ENCODE results near the gene ACTR6. TPM values are rescaled to one million over a fixed set of nuclear protein-coding genes. Genes with fewer than 3 reads are reported as not detected.
A peak's percentile ranks its signal among the peaks of the same experiment; 100 is the strongest.

Gene ACTR6
- total and polyA plus RNA-seq, 10 of the 15 experiments (the other 5 are each of a cell fraction or from before 2014, with no cell fraction given): 17.4 to 62.4 (median 40.5) TPM

DNA sequence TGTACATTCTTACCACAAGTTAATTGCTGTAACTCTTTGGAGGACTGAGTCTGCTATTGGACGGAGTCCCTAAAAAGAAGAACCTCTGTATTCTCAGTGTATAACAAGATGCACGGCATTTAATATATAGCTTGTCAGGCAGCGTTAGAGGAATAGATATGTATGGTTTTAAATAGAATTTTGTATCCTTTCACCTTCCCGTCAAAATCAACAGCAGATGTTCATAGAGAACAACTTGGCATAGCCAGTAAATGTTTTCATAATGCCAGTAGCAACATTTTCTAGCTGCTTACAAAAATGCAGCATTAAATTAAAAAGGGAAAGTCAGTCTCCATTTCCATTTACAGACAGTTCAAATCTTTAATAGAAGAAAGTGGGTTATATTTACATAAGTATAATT is 73.2 kb downstream of the ACTR6 start:
- no TSS peak for BruUV-seq (replicated peaks)
- peaks cover 2% of the 10 kb centered on the region; the same call in 1 of the 2 replicates for H4K20me1 ChIP-seq (ENCODE audit: control insufficient read depth, insufficient read depth)
- SMC1A ChIA-PET (ENCODE audit: uncharacterized antibody, unreplicated experiment): interaction anchor here (1.1 to 3.4 kb wide), 6 partner anchors 14 to 293 kb away, joined by 3 to 10 read pairs (median 4); no protein-coding TSS in a partner anchor

More for the DNA sequence above, 73.2 kb downstream of the ACTR6 start:
- ChIA-PET RAD21 (ENCODE audit: unreplicated experiment) (no interaction called here), POLR2A (no interaction called here), CTCF (interaction anchor here (1.2 kb wide), 2 partner anchors 11 to 61 kb away, joined by 3 to 4 read pairs; no protein-coding TSS in a partner anchor)
- Histone ChIP-seq H2AFZ (ENCODE audit: control insufficient read depth, low read depth, low read length) (no peak overlapping the region), H3K4me3 (no peak overlapping the region), H3K27me3 (replicated peaks in 1 of 2; ENCODE audit: control insufficient read depth in 2 of 2, insufficient read depth in 2 of 2, low read length in 1 of 2) (no peaks in the 10 kb centered on the region), H3K36me3 (ENCODE audit: control insufficient read depth in 2 of 2, insufficient read depth in 2 of 2, low read length in 1 of 2) (no peaks in the 10 kb centered on the region; a peak in 1 of 4 replicates), H3K79me2 (ENCODE audit: control insufficient read depth, insufficient read depth, low read length) (peaks cover 73% of the 10 kb centered on the region), H3K4me2 (ENCODE audit: control insufficient read depth, insufficient read depth) (no peak overlapping the region), H3K9me3 (replicated peaks; ENCODE audit: control insufficient read depth, insufficient read depth, low read length) (no peaks in the 10 kb centered on the region; the same call in 2 of the 3 replicates), H3K4me1 (ENCODE audit: control insufficient read depth, insufficient read depth, low read length) (no peaks in the 10 kb centered on the region), H3K27ac (ENCODE audit: control insufficient read depth, insufficient read depth) (no peak overlapping the region), H3K9ac (ENCODE audit: control insufficient read depth, insufficient read depth, low read length) (no peak overlapping the region)
- in situ Hi-C loops (cut with MboI) (no loop called here), intact Hi-C loops (cut with micrococcal nuclease; ENCODE audit: unreplicated experiment) (no loop called here)
- ATAC-seq (no peak), FAIRE-seq (no peak), DNase-seq (ENCODE audit: low read depth, low spot score) (no peak)
- 95% methylated on average over 4 of the region's 4 CpGs for WGBS (ENCODE audit: insufficient coverage, insufficient replicate concordance, low lambda C conversion rate, missing lambda C conversion rate)
- TF ChIP-seq ZNF24 (IDR thresholded peaks at IDR 0.05): no peak
- TF ChIP-seq KDM1A (IDR thresholded peaks at IDR 0.05; ENCODE audit: borderline replicate concordance): no peak
- TF ChIP-seq CREB1 (IDR thresholded peaks at IDR 0.05; ENCODE audit: low read depth): no peak
- no peak for TF ChIP-seq TARDBP (IDR thresholded peaks at IDR 0.05; ENCODE audit: borderline replicate concordance)
- TF ChIP-seq EZH2 (IDR thresholded peaks at IDR 0.05; ENCODE audit: borderline replicate concordance, control insufficient read depth, low read depth, low read length): no peak
- no peak for TF ChIP-seq SIX5 (IDR thresholded peaks at IDR 0.05; ENCODE audit: low read depth, low read length, severe bottlenecking)
- TF ChIP-seq, protein P1, sequence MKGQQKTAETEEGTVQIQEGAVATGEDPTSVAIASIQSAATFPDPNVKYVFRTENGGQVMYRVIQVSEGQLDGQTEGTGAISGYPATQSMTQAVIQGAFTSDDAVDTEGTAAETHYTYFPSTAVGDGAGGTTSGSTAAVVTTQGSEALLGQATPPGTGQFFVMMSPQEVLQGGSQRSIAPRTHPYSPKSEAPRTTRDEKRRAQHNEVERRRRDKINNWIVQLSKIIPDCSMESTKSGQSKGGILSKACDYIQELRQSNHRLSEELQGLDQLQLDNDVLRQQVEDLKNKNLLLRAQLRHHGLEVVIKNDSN (IDR thresholded peaks at IDR 0.05; ENCODE audit: borderline replicate concordance, extremely low read length, insufficient read depth, low read depth, low read length): no peak
- no peak for TF ChIP-seq IKZF2 (IDR thresholded peaks at IDR 0.05)
- TF ChIP-seq EGR1 (IDR thresholded peaks at IDR 0.05; ENCODE audit: borderline replicate concordance in 1 of 2, low read depth in 2 of 2, low read length in 2 of 2): no peak
- TF ChIP-seq, protein P2, sequence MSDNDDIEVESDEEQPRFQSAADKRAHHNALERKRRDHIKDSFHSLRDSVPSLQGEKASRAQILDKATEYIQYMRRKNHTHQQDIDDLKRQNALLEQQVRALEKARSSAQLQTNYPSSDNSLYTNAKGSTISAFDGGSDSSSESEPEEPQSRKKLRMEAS (IDR thresholded peaks at IDR 0.05; ENCODE audit: low read depth, low read length): no peak
- TF ChIP-seq, protein P3, sequence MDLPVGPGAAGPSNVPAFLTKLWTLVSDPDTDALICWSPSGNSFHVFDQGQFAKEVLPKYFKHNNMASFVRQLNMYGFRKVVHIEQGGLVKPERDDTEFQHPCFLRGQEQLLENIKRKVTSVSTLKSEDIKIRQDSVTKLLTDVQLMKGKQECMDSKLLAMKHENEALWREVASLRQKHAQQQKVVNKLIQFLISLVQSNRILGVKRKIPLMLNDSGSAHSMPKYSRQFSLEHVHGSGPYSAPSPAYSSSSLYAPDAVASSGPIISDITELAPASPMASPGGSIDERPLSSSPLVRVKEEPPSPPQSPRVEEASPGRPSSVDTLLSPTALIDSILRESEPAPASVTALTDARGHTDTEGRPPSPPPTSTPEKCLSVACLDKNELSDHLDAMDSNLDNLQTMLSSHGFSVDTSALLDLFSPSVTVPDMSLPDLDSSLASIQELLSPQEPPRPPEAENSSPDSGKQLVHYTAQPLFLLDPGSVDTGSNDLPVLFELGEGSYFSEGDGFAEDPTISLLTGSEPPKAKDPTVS (IDR thresholded peaks at IDR 0.05; ENCODE audit: low read depth, low read length): no peak
- TF ChIP-seq MTA3 (IDR thresholded peaks at IDR 0.05; ENCODE audit: borderline replicate concordance, low read length): no peak

MicroRNAs within 50 kb of the gene (microRNA counts, 767-probe panel; counts per million panel counts)
- 977 counts per million, percentile 26 among the panel's probes with 10 or more counts for microRNA hsa-miR-1827

Small RNA genes lying within 50 kb of the gene (microRNA-seq; reads per million reads assigned to microRNA genes)
- not detected for gene MIR1827

Small RNA genes lying within 50 kb of the gene (small RNA-seq; reads per million reads assigned to genes)
- not detected for gene MIR1827
- not detected for gene RF00019
- not detected for gene RN7SL176P

Other genes starting within 250 kb of the ACTR6 start
- gene ANKS1B, start 215.9 kb upstream of the ACTR6 start, total RNA-seq (2014; rRNA removed): not detected in 2 replicates
- not detected in 2 replicates for gene ANKS1B, start 215.9 kb upstream of the ACTR6 start, total RNA-seq (2014; rRNA removed; fragmentation: Illumina TruSeq; extraction: Trizol)
- gene ANKS1B, start 215.9 kb upstream of the ACTR6 start, total RNA-seq (2021): not detected in 2 replicates
- gene ANKS1B, start 215.9 kb upstream of the ACTR6 start, polyA plus RNA-seq (2011; rRNA removed): 0.03 TPM in 1 of 2 replicates, not detected in the other
- not detected in 2 replicates for gene ANKS1B, start 215.9 kb upstream of the ACTR6 start, polyA plus RNA-seq (2014; fragmentation: Illumina TruSeq; extraction: Trizol)
- 1 to 10 TPM in 1 of 2 experiments, under 1 TPM in 1; 0.82 to 1.3 TPM for gene ANKS1B, start 215.9 kb upstream of the ACTR6 start, polyA plus RNA-seq (2014; fragmentation: Nextera tagmentation; extraction: Ambion mirVana)
- not detected in 2 replicates for gene ANKS1B, start 215.9 kb upstream of the ACTR6 start, polyA plus RNA-seq (2014; rRNA removed)
- under 1 TPM in 1 of 2 experiments, not detected in 1; 0.16 TPM for gene ANKS1B, start 215.9 kb upstream of the ACTR6 start, polyA plus RNA-seq (2016; fragmentation: Nextera tagmentation; extraction: Ambion mirVana)
- gene BLTP3B, start 57.9 kb upstream of the ACTR6 start, total RNA-seq (2014; rRNA removed): 22.2 and 27.5 TPM in 2 replicates
- 23.6 and 24.2 TPM in 2 replicates for gene BLTP3B, start 57.9 kb upstream of the ACTR6 start, total RNA-seq (2014; rRNA removed; fragmentation: Illumina TruSeq; extraction: Trizol)
- gene BLTP3B, start 57.9 kb upstream of the ACTR6 start, total RNA-seq (2021): 15.6 and 18.5 TPM in 2 replicates
- gene BLTP3B, start 57.9 kb upstream of the ACTR6 start, polyA plus RNA-seq (2011; rRNA removed): 22.8 and 34.2 TPM in 2 replicates
- 19.9 and 20.1 TPM in 2 replicates for gene BLTP3B, start 57.9 kb upstream of the ACTR6 start, polyA plus RNA-seq (2014; fragmentation: Illumina TruSeq; extraction: Trizol)
- 1 to 10 TPM; 3.6 to 6.2 TPM for gene BLTP3B, start 57.9 kb upstream of the ACTR6 start, polyA plus RNA-seq (2014; fragmentation: Nextera tagmentation; extraction: Ambion mirVana)
- 9.2 and 10.1 TPM in 2 replicates for gene BLTP3B, start 57.9 kb upstream of the ACTR6 start, polyA plus RNA-seq (2014; rRNA removed)
- 10 to 100 TPM; 12.1 to 15.4 TPM for gene BLTP3B, start 57.9 kb upstream of the ACTR6 start, polyA plus RNA-seq (2016; fragmentation: Nextera tagmentation; extraction: Ambion mirVana)
- gene DEPDC4, start 66.3 kb downstream of the ACTR6 start, total RNA-seq (2014; rRNA removed): 1.8 and 1.9 TPM in 2 replicates
- 2.4 and 2.6 TPM in 2 replicates for gene DEPDC4, start 66.3 kb downstream of the ACTR6 start, total RNA-seq (2014; rRNA removed; fragmentation: Illumina TruSeq; extraction: Trizol)
- 1.6 and 1.9 TPM in 2 replicates for gene DEPDC4, start 66.3 kb downstream of the ACTR6 start, total RNA-seq (2021)
- gene DEPDC4, start 66.3 kb downstream of the ACTR6 start, polyA plus RNA-seq (2011; rRNA removed): 1.5 and 3.2 TPM in 2 replicates
- gene DEPDC4, start 66.3 kb downstream of the ACTR6 start, polyA plus RNA-seq (2014; fragmentation: Illumina TruSeq; extraction: Trizol): 0.97 and 3.2 TPM in 2 replicates
- 1 to 10 TPM; 2.0 to 4.0 TPM for gene DEPDC4, start 66.3 kb downstream of the ACTR6 start, polyA plus RNA-seq (2014; fragmentation: Nextera tagmentation; extraction: Ambion mirVana)
- 1.9 TPM in 2 replicates for gene DEPDC4, start 66.3 kb downstream of the ACTR6 start, polyA plus RNA-seq (2014; rRNA removed)
- gene DEPDC4, start 66.3 kb downstream of the ACTR6 start, polyA plus RNA-seq (2016; fragmentation: Nextera tagmentation; extraction: Ambion mirVana): 1 to 10 TPM; 2.7 to 4.7 TPM
- gene SCYL2, start 66.4 kb downstream of the ACTR6 start, total RNA-seq (2014; rRNA removed): 27.4 and 29.3 TPM in 2 replicates
- 32.8 and 34.3 TPM in 2 replicates for gene SCYL2, start 66.4 kb downstream of the ACTR6 start, total RNA-seq (2014; rRNA removed; fragmentation: Illumina TruSeq; extraction: Trizol)
- gene SCYL2, start 66.4 kb downstream of the ACTR6 start, total RNA-seq (2021): 28.9 and 31.5 TPM in 2 replicates
- 24.1 and 31.5 TPM in 2 replicates for gene SCYL2, start 66.4 kb downstream of the ACTR6 start, polyA plus RNA-seq (2011; rRNA removed)
- 30.2 and 34.6 TPM in 2 replicates for gene SCYL2, start 66.4 kb downstream of the ACTR6 start, polyA plus RNA-seq (2014; fragmentation: Illumina TruSeq; extraction: Trizol)
- gene SCYL2, start 66.4 kb downstream of the ACTR6 start, polyA plus RNA-seq (2014; fragmentation: Nextera tagmentation; extraction: Ambion mirVana): 1 to 10 TPM; 5.4 to 7.2 TPM
- 14.7 and 16.9 TPM in 2 replicates for gene SCYL2, start 66.4 kb downstream of the ACTR6 start, polyA plus RNA-seq (2014; rRNA removed)
- 10 to 100 TPM; 25.9 to 27.9 TPM for gene SCYL2, start 66.4 kb downstream of the ACTR6 start, polyA plus RNA-seq (2016; fragmentation: Nextera tagmentation; extraction: Ambion mirVana)
- gene SLC17A8, start 156.3 kb downstream of the ACTR6 start, total RNA-seq (2014; rRNA removed): not detected in 2 replicates
- not detected in 2 replicates for gene SLC17A8, start 156.3 kb downstream of the ACTR6 start, total RNA-seq (2014; rRNA removed; fragmentation: Illumina TruSeq; extraction: Trizol)
- gene SLC17A8, start 156.3 kb downstream of the ACTR6 start, total RNA-seq (2021): not detected in 2 replicates
- 0.18 TPM in 1 of 2 replicates, not detected in the other for gene SLC17A8, start 156.3 kb downstream of the ACTR6 start, polyA plus RNA-seq (2011; rRNA removed)
- gene SLC17A8, start 156.3 kb downstream of the ACTR6 start, polyA plus RNA-seq (2014; fragmentation: Illumina TruSeq; extraction: Trizol): not detected in 2 replicates
- not detected for gene SLC17A8, start 156.3 kb downstream of the ACTR6 start, polyA plus RNA-seq (2014; fragmentation: Nextera tagmentation; extraction: Ambion mirVana)
- gene SLC17A8, start 156.3 kb downstream of the ACTR6 start, polyA plus RNA-seq (2014; rRNA removed): not detected in 2 replicates
- not detected for gene SLC17A8, start 156.3 kb downstream of the ACTR6 start, polyA plus RNA-seq (2016; fragmentation: Nextera tagmentation; extraction: Ambion mirVana)

Data from GM12878 (cell line).